ENCODE results near the gene OR4X2. TPM values are rescaled to one million over a fixed set of nuclear protein-coding genes. Genes with fewer than 3 reads are reported as not detected.
"Not testable (repeated sequence)": the region's sequence is repeated elsewhere in the genome, so short reads cannot be mapped to it uniquely, and the experiment has no call there.

OR4X2 gene, protein sequence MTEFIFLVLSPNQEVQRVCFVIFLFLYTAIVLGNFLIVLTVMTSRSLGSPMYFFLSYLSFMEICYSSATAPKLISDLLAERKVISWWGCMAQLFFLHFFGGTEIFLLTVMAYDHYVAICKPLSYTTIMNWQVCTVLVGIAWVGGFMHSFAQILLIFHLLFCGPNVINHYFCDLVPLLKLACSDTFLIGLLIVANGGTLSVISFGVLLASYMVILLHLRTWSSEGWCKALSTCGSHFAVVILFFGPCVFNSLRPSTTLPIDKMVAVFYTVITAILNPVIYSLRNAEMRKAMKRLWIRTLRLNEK
- not detected for total RNA-seq
- total RNA-seq (2013), result not detected
- 0 reads per million in 29 experiments for total RNA-seq

DNA sequence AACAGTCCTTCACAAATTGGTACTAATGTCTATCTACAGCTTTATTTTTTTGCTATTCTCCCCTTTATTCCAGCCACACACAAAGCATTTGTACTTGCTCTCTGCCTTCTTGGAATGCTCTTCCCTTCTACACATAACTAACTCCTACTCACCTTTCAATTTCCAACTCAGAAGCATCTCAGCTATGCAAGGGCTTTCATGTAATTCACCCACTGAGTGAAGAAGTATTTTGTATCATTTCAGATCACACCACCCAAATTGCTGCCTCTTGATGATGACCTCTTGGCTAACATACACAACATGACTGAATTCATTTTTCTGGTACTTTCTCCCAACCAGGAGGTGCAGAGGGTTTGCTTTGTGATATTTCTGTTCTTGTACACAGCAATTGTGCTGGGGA, at the start of gene OR4X2:
OR4X2 (plus strand) TSS at position 301 of the 400 bp plus-strand sequence; CDS start at position 301, 0 bp downstream.
- ATAC-seq (replicated peaks in 1 of 4), result no peak
- POLR2A ChIA-PET, result interaction anchor here in 1 of 2 donors (0.7 kb wide), 1 partner anchor 323 kb away, joined by 15 read pairs; no protein-coding TSS in a partner anchor

DNA sequence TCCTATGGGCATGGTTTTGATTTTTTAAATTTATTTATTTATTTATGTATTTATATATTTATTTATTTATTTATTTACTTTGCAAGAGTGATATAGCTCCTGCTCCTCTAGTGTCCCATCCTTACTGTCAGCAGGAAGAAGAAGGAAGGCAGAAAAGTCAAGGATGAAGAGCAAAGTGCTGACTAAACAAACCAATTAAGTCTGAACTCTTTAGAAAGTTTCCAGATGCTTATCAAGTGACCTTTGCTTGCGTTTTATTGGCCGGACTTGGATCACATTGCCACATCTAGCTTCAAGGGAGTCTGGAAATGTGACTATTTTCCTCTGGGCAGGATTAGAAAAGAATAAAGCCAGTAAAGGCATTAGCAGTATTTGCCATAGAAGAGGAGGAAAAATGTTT, 37.0 kb upstream of the OR4X2 start:
- DNase-seq, result no peak
- no peaks in the 10 kb centered on the region for H3K9me3 ChIP-seq
- ChIA-PET CTCF (no interaction called here), POLR2A (no interaction called here)
- peaks cover 10 to 12% of the 10 kb centered on the region in 2 donors for H3K27me3 Mint-ChIP-seq
- H3K9me3 Mint-ChIP-seq, result no peaks in the 10 kb centered on the region
- H3K36me3 ChIP-seq (ENCODE audit: control insufficient read depth in 2 of 2, extremely low read depth in 1 of 2, insufficient read depth in 1 of 2, low read length in 1 of 2), result no peaks in the 10 kb centered on the region
- no peak for ATAC-seq (replicated peaks in 1 of 4)
- no peaks in the 10 kb centered on the region for H3K4me1 ChIP-seq (ENCODE audit: control insufficient read depth in 1 of 2, extremely low read depth in 1 of 2, insufficient read depth in 2 of 2, low read length in 2 of 2)
- 80% methylated on average over 2 of the region's 2 CpGs for WGBS (ENCODE audit: insufficient coverage)
- no peaks in the 10 kb centered on the region for H3K4me1 Mint-ChIP-seq
- no peak overlapping the region for H3K27ac Mint-ChIP-seq
- H3K27ac ChIP-seq (ENCODE audit: low read length), result no peak overlapping the region
- no peak overlapping the region for H3K4me3 Mint-ChIP-seq
- H3K36me3 Mint-ChIP-seq, result no peaks in the 10 kb centered on the region
- H3K4me3 ChIP-seq (ENCODE audit: control insufficient read depth in 1 of 2, extremely low read depth in 1 of 2, low read length in 1 of 2), result no peak overlapping the region
- H3K27me3 ChIP-seq (replicated peaks in 1 of 2; ENCODE audit: control insufficient read depth in 2 of 2, extremely low read depth in 1 of 2, insufficient read depth in 2 of 2, low read length in 1 of 2), result peaks cover 0 to 7% of the 10 kb centered on the region in 2 experiments

More for the DNA sequence above, at the start of gene OR4X2:
- H3K4me1 ChIP-seq (ENCODE audit: control insufficient read depth in 1 of 2, extremely low read depth in 1 of 2, insufficient read depth in 2 of 2, low read length in 2 of 2), result no peaks in the 10 kb centered on the region
- H3K36me3 ChIP-seq (ENCODE audit: control insufficient read depth in 2 of 2, extremely low read depth in 1 of 2, insufficient read depth in 1 of 2, low read length in 1 of 2), result no peaks in the 10 kb centered on the region
- H3K27me3 ChIP-seq (replicated peaks in 1 of 2; ENCODE audit: control insufficient read depth in 2 of 2, extremely low read depth in 1 of 2, insufficient read depth in 2 of 2, low read length in 1 of 2), result peaks cover 0 to 13% of the 10 kb centered on the region in 2 experiments
- no peaks in the 10 kb centered on the region for H3K4me1 Mint-ChIP-seq
- H3K27ac Mint-ChIP-seq, result no peak within 1 kb of the TSS
- CTCF ChIA-PET, result no interaction called here
- no peaks in the 10 kb centered on the region for H3K9me3 ChIP-seq
- H3K4me3 ChIP-seq (ENCODE audit: control insufficient read depth in 1 of 2, extremely low read depth in 1 of 2, low read length in 1 of 2), result no peak within 1 kb of the TSS
- H3K27ac ChIP-seq (ENCODE audit: low read length), result no peak within 1 kb of the TSS
- peaks cover 0 to 12% (median 7%) of the 10 kb centered on the region in 3 donors for H3K9me3 Mint-ChIP-seq
- no peaks in the 10 kb centered on the region for H3K36me3 Mint-ChIP-seq
- no peak for DNase-seq
- H3K4me3 Mint-ChIP-seq, result no peak within 1 kb of the TSS
- H3K27me3 Mint-ChIP-seq, result peaks cover 17 to 30% of the 10 kb centered on the region in 2 donors

DNA sequence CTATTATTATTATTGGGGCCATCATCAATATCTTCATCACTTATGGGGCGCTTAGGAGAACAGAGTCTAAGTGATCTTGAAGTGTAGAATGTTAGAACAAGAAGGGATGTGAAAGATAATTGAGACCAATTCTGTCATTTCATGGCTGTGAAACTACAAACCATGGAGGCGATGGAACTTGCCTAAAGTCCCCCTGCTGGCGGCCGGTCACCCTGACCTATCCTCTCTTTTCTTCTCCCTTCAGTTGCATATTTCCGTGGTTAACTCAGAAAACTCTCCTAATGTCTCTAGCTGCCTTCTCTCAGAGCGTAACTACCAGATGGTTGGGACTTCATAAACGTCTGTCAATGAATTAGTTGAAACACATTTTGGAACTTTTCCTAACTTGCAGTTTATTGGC, 34.9 kb upstream of the OR4X2 start:
- Histone ChIP-seq H3K27me3 (replicated peaks in 1 of 2; ENCODE audit: control insufficient read depth in 2 of 2, extremely low read depth in 1 of 2, insufficient read depth in 2 of 2, low read length in 1 of 2) (peaks cover 0 to 7% of the 10 kb centered on the region in 2 experiments), H3K4me3 (ENCODE audit: control insufficient read depth in 1 of 2, extremely low read depth in 1 of 2, low read length in 1 of 2) (no peak overlapping the region), H3K27ac (ENCODE audit: low read length) (no peak overlapping the region), H3K9me3 (no peaks in the 10 kb centered on the region), H3K4me1 (ENCODE audit: control insufficient read depth in 1 of 2, extremely low read depth in 1 of 2, insufficient read depth in 2 of 2, low read length in 2 of 2) (no peaks in the 10 kb centered on the region), H3K36me3 (ENCODE audit: control insufficient read depth in 2 of 2, extremely low read depth in 1 of 2, insufficient read depth in 1 of 2, low read length in 1 of 2) (no peaks in the 10 kb centered on the region)
- ATAC-seq (replicated peaks in 1 of 4) (no peak), DNase-seq (no peak)
- POLR2A ChIA-PET, result no interaction called here
- CTCF ChIA-PET, result no interaction called here
- H3K36me3 Mint-ChIP-seq, result no peaks in the 10 kb centered on the region
- H3K27ac Mint-ChIP-seq, result no peak overlapping the region
- peaks cover 0 to under 1% (median 0%) of the 10 kb centered on the region in 3 donors for H3K4me1 Mint-ChIP-seq
- no peak overlapping the region for H3K4me3 Mint-ChIP-seq
- 73% methylated on average over 3 of the region's 7 CpGs for WGBS (ENCODE audit: insufficient coverage)
- H3K27me3 Mint-ChIP-seq, result peaks cover 10 to 12% of the 10 kb centered on the region in 2 donors
- H3K9me3 Mint-ChIP-seq, result no peaks in the 10 kb centered on the region

DNA sequence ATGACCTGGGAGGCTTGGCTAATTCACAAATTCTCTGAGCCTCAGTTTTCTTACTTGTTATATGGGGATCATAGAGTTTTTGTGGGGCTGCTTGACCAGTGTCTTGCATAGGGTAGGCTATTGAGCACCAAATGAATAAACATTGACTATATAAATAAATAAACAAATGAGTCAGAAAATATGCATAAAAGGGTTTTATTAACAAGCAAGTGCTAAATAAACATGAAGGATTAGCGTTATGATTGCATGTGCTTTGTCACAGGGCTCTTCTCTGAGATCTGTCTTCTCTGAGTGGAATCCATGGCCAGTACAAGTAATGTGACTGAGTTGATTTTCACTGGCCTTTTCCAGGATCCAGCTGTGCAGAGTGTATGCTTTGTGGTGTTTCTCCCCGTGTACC, 28.4 kb upstream of the OR4X2 start, which contains the start of gene OR4B1:
OR4B1 (plus strand) TSS at position 301 of the 400 bp plus-strand sequence; CDS start at position 301, 0 bp downstream.
- Histone ChIP-seq H3K4me3 (ENCODE audit: control insufficient read depth in 1 of 2, extremely low read depth in 1 of 2, low read length in 1 of 2) (no peak within 1 kb of the TSS), H3K27ac (ENCODE audit: low read length) (no peak within 1 kb of the TSS), H3K9me3 (no peaks in the 10 kb centered on the region), H3K4me1 (ENCODE audit: control insufficient read depth in 1 of 2, extremely low read depth in 1 of 2, insufficient read depth in 2 of 2, low read length in 2 of 2) (no peaks in the 10 kb centered on the region), H3K27me3 (replicated peaks in 1 of 2; ENCODE audit: control insufficient read depth in 2 of 2, extremely low read depth in 1 of 2, insufficient read depth in 2 of 2, low read length in 1 of 2) (no peaks in the 10 kb centered on the region), H3K36me3 (ENCODE audit: control insufficient read depth in 2 of 2, extremely low read depth in 1 of 2, insufficient read depth in 1 of 2, low read length in 1 of 2) (no peaks in the 10 kb centered on the region)
- ATAC-seq (replicated peaks in 1 of 4) (no peak), DNase-seq (no peak)
- WGBS (ENCODE audit: insufficient coverage), result 69% methylated on average over 2 of the region's 2 CpGs
- ChIA-PET POLR2A (no interaction called here), CTCF (no interaction called here)
- no peak within 1 kb of the TSS for H3K27ac Mint-ChIP-seq
- no peaks in the 10 kb centered on the region for H3K9me3 Mint-ChIP-seq
- H3K27me3 Mint-ChIP-seq, result peaks cover 1 to 9% of the 10 kb centered on the region in 2 donors
- no peaks in the 10 kb centered on the region for H3K36me3 Mint-ChIP-seq
- H3K4me3 Mint-ChIP-seq, result no peak within 1 kb of the TSS
- peaks cover 0 to 2% (median 0%) of the 10 kb centered on the region in 3 donors for H3K4me1 Mint-ChIP-seq

DNA sequence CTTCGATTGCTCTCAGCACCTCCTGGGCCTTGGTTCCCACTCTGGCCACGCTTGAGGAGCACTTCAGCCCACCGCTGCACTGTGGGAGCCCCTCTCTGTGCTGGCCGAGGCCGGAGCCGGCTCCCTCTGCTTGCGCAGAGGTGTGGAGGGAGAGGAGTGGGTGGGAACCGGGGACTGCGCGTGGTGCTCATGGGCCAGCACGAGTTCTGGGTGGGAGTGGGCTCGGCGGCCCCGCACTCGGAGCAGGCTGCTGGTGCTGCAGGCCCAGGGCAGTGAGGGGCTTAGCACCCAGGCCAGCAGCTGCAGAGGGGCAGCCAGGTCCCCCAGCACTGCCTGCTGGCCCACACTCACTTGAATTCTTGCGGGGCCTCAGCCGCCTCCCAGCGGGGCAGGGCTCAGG, 16.1 kb upstream of the OR4X2 start:
- Histone ChIP-seq H3K9me3 (no peaks in the 10 kb centered on the region), H3K27me3 (replicated peaks in 1 of 2; ENCODE audit: control insufficient read depth in 2 of 2, extremely low read depth in 1 of 2, insufficient read depth in 2 of 2, low read length in 1 of 2) (peaks cover 0 to 12% of the 10 kb centered on the region in 2 experiments), H3K36me3 (ENCODE audit: control insufficient read depth in 2 of 2, extremely low read depth in 1 of 2, insufficient read depth in 1 of 2, low read length in 1 of 2) (no peaks in the 10 kb centered on the region), H3K4me3 (ENCODE audit: control insufficient read depth in 1 of 2, extremely low read depth in 1 of 2, low read length in 1 of 2) (no peak overlapping the region), H3K27ac (ENCODE audit: low read length) (no peak overlapping the region), H3K4me1 (ENCODE audit: control insufficient read depth in 1 of 2, extremely low read depth in 1 of 2, insufficient read depth in 2 of 2, low read length in 2 of 2) (no peaks in the 10 kb centered on the region)
- CTCF ChIA-PET, result no interaction called here
- Mint-ChIP-seq H3K27me3 (peaks cover 6 to 14% of the 10 kb centered on the region in 2 donors), H3K4me1 (no peaks in the 10 kb centered on the region), H3K27ac (no peak overlapping the region), H3K4me3 (no peak overlapping the region), H3K36me3 (no peaks in the 10 kb centered on the region), H3K9me3 (peaks cover 0 to 12% (median 2%) of the 10 kb centered on the region in 3 donors)
- 81% methylated on average over 18 of the region's 18 CpGs for WGBS (ENCODE audit: insufficient coverage)
- ATAC-seq (replicated peaks in 1 of 4) (no peak), DNase-seq (no peak)
- POLR2A ChIA-PET, result no interaction called here

DNA sequence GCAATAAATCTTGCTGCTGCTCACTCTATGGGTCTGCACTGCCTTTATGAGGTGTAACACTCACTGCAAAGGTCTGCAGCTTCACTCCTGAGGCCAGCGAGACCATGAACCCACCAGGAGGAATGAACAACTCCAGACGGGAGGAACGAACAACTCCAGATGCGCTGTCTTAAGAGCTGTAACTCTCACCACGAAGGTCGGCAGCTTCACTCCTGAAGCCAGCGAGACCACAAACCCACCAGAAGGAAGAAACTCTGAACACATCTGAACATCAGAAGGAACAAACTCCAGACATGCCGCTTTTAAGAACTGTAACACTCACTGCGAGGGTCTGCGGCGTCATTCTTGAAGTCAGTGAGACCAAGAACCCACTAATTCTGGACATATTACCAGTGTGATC, 14.8 kb upstream of the OR4X2 start:
- peaks cover 0 to 12% (median 2%) of the 10 kb centered on the region in 3 donors for H3K9me3 Mint-ChIP-seq
- H3K4me1 ChIP-seq (ENCODE audit: control insufficient read depth in 1 of 2, extremely low read depth in 1 of 2, insufficient read depth in 2 of 2, low read length in 2 of 2); DNase-seq; H3K27ac Mint-ChIP-seq; CTCF ChIA-PET; H3K4me1 Mint-ChIP-seq; H3K27ac ChIP-seq (ENCODE audit: low read length); H3K4me3 Mint-ChIP-seq; H3K9me3 ChIP-seq; POLR2A ChIA-PET; H3K4me3 ChIP-seq (ENCODE audit: control insufficient read depth in 1 of 2, extremely low read depth in 1 of 2, low read length in 1 of 2); H3K36me3 Mint-ChIP-seq; H3K36me3 ChIP-seq (ENCODE audit: control insufficient read depth in 2 of 2, extremely low read depth in 1 of 2, insufficient read depth in 1 of 2, low read length in 1 of 2); ATAC-seq (replicated peaks in 1 of 4): not testable (repeated sequence)
- H3K27me3 ChIP-seq (replicated peaks in 1 of 2; ENCODE audit: control insufficient read depth in 2 of 2, extremely low read depth in 1 of 2, insufficient read depth in 2 of 2, low read length in 1 of 2), result peaks cover 0 to 12% of the 10 kb centered on the region in 2 experiments
- 86% methylated on average over 7 of the region's 11 CpGs for WGBS (ENCODE audit: insufficient coverage)
- H3K27me3 Mint-ChIP-seq, result peaks cover 6 to 15% of the 10 kb centered on the region in 2 donors

Data from T-cell (primary cell).